HEK293T (cell line): Measurements from ENCODE around the gene MAG.
A peak's percentile ranks its signal among the peaks of the same experiment; 100 is the strongest.

Experiments used
- CTCF ChIA-PET: fragments of 350-600 bp; formaldehyde crosslinking; extraction: SDS; loops from one replicate; lab custom pipeline; 2021; ENCODE audit warnings: antibody characterized with exemption, inconsistent platforms; lab: Yijun Ruan, JAX
- POLR2A ChIA-PET: fragments of 350-600 bp; formaldehyde crosslinking; extraction: SDS; loops from one replicate; lab custom pipeline; 2020; ENCODE audit warnings: antibody characterized with exemption, inconsistent platforms; lab: Yijun Ruan, JAX
- DNase-seq: peaks from one replicate; pipeline ENCODE4 v3.0.0; 2012; ENCODE audit warnings: mixed read lengths; ENCODE audit errors: extremely low spot score
- ARNT ChIP-seq: fragments of 450-650 bp; IDR thresholded peaks from 2 replicates; pipeline ENCODE4 v1.6.1; 2017; ENCODE audit warnings: mild to moderate bottlenecking
- BHLHE40 ChIP-seq: fragments of 450-650 bp; IDR thresholded peaks from 2 replicates; pipeline ENCODE4 v1.6.1; 2016; ENCODE audit warnings: mild to moderate bottlenecking, moderate library complexity, borderline replicate concordance
- CTBP1 ChIP-seq: fragments of 450-650 bp; IDR thresholded peaks from 2 replicates; pipeline ENCODE4 v1.6.1; 2016; ENCODE audit warnings: borderline replicate concordance
- ELF4 ChIP-seq: fragments of 450-650 bp; IDR thresholded peaks from 2 replicates; pipeline ENCODE4 v1.6.1; 2017; ENCODE audit warnings: antibody characterized with exemption
- FOXA1 ChIP-seq: fragments of 450-650 bp; IDR thresholded peaks from 2 replicates; pipeline ENCODE4 v1.6.1; 2016; ENCODE audit warnings: mild to moderate bottlenecking
- FOXK2 ChIP-seq: fragments of 450-650 bp; IDR thresholded peaks from 2 replicates; pipeline ENCODE4 v1.6.1; 2016; ENCODE audit warnings: mild to moderate bottlenecking
- FOXM1 ChIP-seq: fragments of 450-650 bp; IDR thresholded peaks from 2 replicates; pipeline ENCODE4 v1.6.1; 2017; ENCODE audit warnings: mild to moderate bottlenecking, borderline replicate concordance
- HDGF ChIP-seq: fragments of 450-650 bp; IDR thresholded peaks from 2 replicates; pipeline ENCODE4 v1.6.1; 2017; ENCODE audit warnings: antibody characterized with exemption, borderline replicate concordance
- L3MBTL2 ChIP-seq: fragments of 450-650 bp; conservative IDR thresholded peaks from 2 replicates; pipeline ENCODE4 v1.6.1; 2016; ENCODE audit warnings: mild to moderate bottlenecking
- LEF1 ChIP-seq: fragments of 450-650 bp; IDR thresholded peaks from 2 replicates; pipeline ENCODE4 v1.6.1; 2017; ENCODE audit warnings: mild to moderate bottlenecking, borderline replicate concordance
- NFRKB ChIP-seq: fragments of 450-650 bp; IDR thresholded peaks from 2 replicates; pipeline ENCODE4 v1.6.1; 2016; ENCODE audit warnings: mild to moderate bottlenecking, moderate library complexity
- PKNOX1 ChIP-seq: fragments of 450-650 bp; IDR thresholded peaks from 2 replicates; pipeline ENCODE4 v1.6.1; 2016
- SP1 ChIP-seq: fragments of 450-650 bp; IDR thresholded peaks from 2 replicates; pipeline ENCODE4 v1.6.1; 2017
- SUZ12 ChIP-seq: fragments of 450-650 bp; IDR thresholded peaks from 2 replicates; pipeline ENCODE4 v1.6.1; 2016; ENCODE audit warnings: mild to moderate bottlenecking
- TARDBP ChIP-seq: fragments of 450-650 bp; IDR thresholded peaks from 2 replicates; pipeline ENCODE4 v1.6.1; 2016
- ZNF384 ChIP-seq: fragments of 450-650 bp; IDR thresholded peaks from 2 replicates; pipeline ENCODE4 v1.6.1; 2016

Gene MAG

GRCh38 chr19:35299523-35300338 lies 7.8 kb downstream of the MAG start:
- peak; percentile 97 for DNase-seq
- POLR2A ChIA-PET = no interaction called here

GRCh38 chr19:35300339-35300649 lies 8.3 kb downstream of the MAG start:
- no peak for TF ChIP-seq CTBP1
- no peak for TF ChIP-seq ELF4
- TF ChIP-seq FOXA1 = no peak
- no peak for TF ChIP-seq ARNT
- no peak for TF ChIP-seq TARDBP
- no peak for TF ChIP-seq HDGF
- TF ChIP-seq NFRKB = no peak
- TF ChIP-seq FOXM1 = no peak
- no peak for TF ChIP-seq FOXK2
- TF ChIP-seq BHLHE40 = no peak
- no peak for TF ChIP-seq SUZ12
- no peak for TF ChIP-seq SP1
- TF ChIP-seq PKNOX1 = no peak
- no peak for TF ChIP-seq LEF1
- TF ChIP-seq ZNF384 = no peak
- no peak for TF ChIP-seq L3MBTL2
- ChIA-PET POLR2A (no interaction called here), CTCF (no interaction called here)
- no peak for DNase-seq

More at GRCh38 chr19:35299523-35300338, 7.8 kb downstream of the MAG start:
- TF ChIP-seq FOXA1 (no peak), BHLHE40 (no peak), SP1 (no peak), NFRKB (no peak), ELF4 (no peak), HDGF (no peak), L3MBTL2 (peak; percentile 56), LEF1 (no peak)
- CTCF ChIA-PET = no interaction called here

GRCh38 chr19:35301961-35302360 lies 10.0 kb downstream of the MAG start:
- no peak for TF ChIP-seq SUZ12
- no peak for TF ChIP-seq HDGF
- TF ChIP-seq CTBP1 = no peak
- TF ChIP-seq FOXM1 = no peak
- TF ChIP-seq FOXK2 = no peak
- no peak for TF ChIP-seq ZNF384
- TF ChIP-seq SP1 = no peak
- TF ChIP-seq TARDBP = no peak
- TF ChIP-seq L3MBTL2 = no peak
- TF ChIP-seq NFRKB = no peak
- no peak for TF ChIP-seq BHLHE40
- TF ChIP-seq PKNOX1 = no peak
- no peak for TF ChIP-seq ARNT
- TF ChIP-seq FOXA1 = no peak
- TF ChIP-seq ELF4 = no peak
- no peak for TF ChIP-seq LEF1
- POLR2A ChIA-PET = no interaction called here
- CTCF ChIA-PET = no interaction called here

GRCh38 chr19:35302446-35302845 lies 10.5 kb downstream of the MAG start:
- POLR2A ChIA-PET = no interaction called here
- no peak for TF ChIP-seq SUZ12
- TF ChIP-seq SP1 = no peak
- no peak for TF ChIP-seq PKNOX1
- TF ChIP-seq ZNF384 = no peak
- TF ChIP-seq FOXA1 = no peak
- no peak for TF ChIP-seq BHLHE40
- no peak for TF ChIP-seq CTBP1
- no peak for TF ChIP-seq LEF1
- TF ChIP-seq TARDBP = no peak
- no peak for TF ChIP-seq ELF4
- no peak for TF ChIP-seq HDGF
- TF ChIP-seq NFRKB = no peak
- no peak for TF ChIP-seq FOXK2
- TF ChIP-seq ARNT = no peak
- TF ChIP-seq FOXM1 = no peak
- TF ChIP-seq L3MBTL2 = no peak

More at GRCh38 chr19:35301961-35302360, 10.0 kb downstream of the MAG start:
- no peak for DNase-seq

GRCh38 chr19:35303357-35303915 lies 11.5 kb downstream of the MAG start:
- DNase-seq = no peak
- ChIA-PET POLR2A (no interaction called here), CTCF (no interaction called here)
- TF ChIP-seq BHLHE40 = no peak
- no peak for TF ChIP-seq ELF4
- TF ChIP-seq PKNOX1 = no peak
- TF ChIP-seq LEF1 = no peak

More at GRCh38 chr19:35302446-35302845, 10.5 kb downstream of the MAG start:
- DNase-seq = no peak
- CTCF ChIA-PET = no interaction called here
